A673 (cell line): Measurements from ENCODE around the gene ARMCX4.

Source experiments
- CTCF ChIP-seq: fragments of 300-800, 200-600 bp; sonication (generic); conservative IDR thresholded peaks from 2 replicates; pipeline ENCODE4 v1.5.1; 2017; ENCODE audit warnings: low read depth, mild to moderate bottlenecking, antibody characterized with exemption, low read length, moderate library complexity, mixed read lengths
- EZH2 ChIP-seq: fragments of 200-600 bp; sonication (generic); IDR thresholded peaks from 2 replicates; pipeline ENCODE4 v1.6.1; 2017; ENCODE audit warnings: borderline replicate concordance, low read depth, mild to moderate bottlenecking, mixed read lengths, antibody characterized with exemption, low read length; ENCODE audit not compliant: poor library complexity, severe bottlenecking

GRCh38 chrX:101488796-101489195 is 3.5 kb downstream of the ARMCX4 start:
- TF ChIP-seq CTCF: no peak
- no peak for TF ChIP-seq EZH2
